ENCODE data around the gene ROS1.

DNA sequence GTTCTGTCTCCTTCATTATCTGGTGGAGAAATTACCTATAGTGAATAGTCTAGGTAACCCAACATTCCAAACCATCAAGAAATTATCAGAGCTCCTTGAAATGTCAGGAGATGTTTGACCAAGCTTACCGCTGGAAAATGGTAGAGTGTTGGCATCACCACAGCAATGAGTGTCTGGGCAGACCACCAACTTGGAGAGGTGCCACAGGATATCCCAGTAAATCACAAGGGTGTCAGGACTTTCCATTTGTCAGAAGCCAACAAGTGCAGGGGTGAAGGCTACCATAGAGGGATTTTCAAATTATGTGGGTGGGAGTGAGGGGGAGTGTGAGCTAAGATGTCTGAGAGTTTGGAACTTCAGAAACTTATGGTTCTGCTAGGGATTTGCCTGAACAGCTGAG lies 87.2 kb downstream of the ROS1 start:
- no peak for TF ChIP-seq POLR2AphosphoS5 (IDR thresholded peaks at IDR 0.05; ENCODE audit: low read depth, low read length)
- no peak for TF ChIP-seq POLR2A (IDR thresholded peaks at IDR 0.05; ENCODE audit: low read depth, low read length)

Data from GM12892 (cell line).